Left lung (tissue), 14 donors: Measurements from ENCODE around the gene HOXB2. TPM values are rescaled to one million over a fixed set of nuclear protein-coding genes. Genes with fewer than 3 reads are reported as not detected.

ENCODE experiments used
- ATAC-seq: fragments of 200-7000 bp; cut with Tn5 transposase; one replicate; pipeline ENCODE4 v1.9.1; 2020; ENCODE audit warnings: moderate library complexity
- DNase-seq, 4 donors: peaks; one replicate each; pipeline ENCODE4 v3.0.0-alpha.2; 2013 to 2020
- H3K27ac ChIP-seq, 2 donors: fragments of 200-600 bp; sonication (generic) in 1 of 2; one replicate each; pipeline versions ENCODE4 v1.5.0 to v1.8.0; 2020 to 2021
- H3K27me3 ChIP-seq, 2 donors: fragments of 200-600 bp; sonication (generic) in 1 of 2; one replicate each; pipeline versions ENCODE4 v1.5.0 to v1.8.0; 2020 to 2021
- H3K36me3 ChIP-seq, 2 donors: fragments of 200-600 bp; sonication (generic) in 1 of 2; one replicate each; pipeline versions ENCODE4 v1.5.0 to v1.8.0; 2020 to 2021
- H3K4me1 ChIP-seq, 2 donors: fragments of 200-600 bp; one replicate each; pipeline ENCODE4 v1.8.0; 2021
- H3K4me3 ChIP-seq, 2 donors: fragments of 200-600 bp; sonication (generic) in 1 of 2; one replicate each; pipeline versions ENCODE4 v1.5.0 to v1.8.0; 2020 to 2021; ENCODE audit warnings: mild to moderate bottlenecking in 1 of 2
- H3K9me3 ChIP-seq, 2 donors: fragments of 200-600 bp; sonication (generic) in 1 of 2; one replicate each; pipeline versions ENCODE4 v1.5.0 to v1.8.0; 2020 to 2021
- intact Hi-C, 2 donors: fragments of 100-400 bp; cut with DNase I; formaldehyde crosslinking; loops; one replicate each; pipeline versions ENCODE4 v1.11.2 to v1.14.2; 2022
- long read RNA-seq, 12 donors: library from polyadenylated mRNA in 2 of 12; unstranded in 2 of 12; transcript quantifications; one replicate each; pipeline ENCODE4 v2.0.0 and lab custom pipeline, GENCODE V29; 2019 to 2026
- polyA plus RNA-seq, 6 donors: library from polyadenylated mRNA; unstranded; fragments of 120-200 nt; gene quantifications; one replicate each; pipeline ENCODE4 v1.2.1, GENCODE V29; 2013; ENCODE audit not compliant: insufficient read length in 6 of 6
- total RNA-seq, 2 donors: library from RNA; stranded (reverse); fragmentation: NEBNext Ultra II Directional; extraction: Animal tissue kit (Norgen Biotek cat#: 25700); gene quantifications; one replicate each; pipeline ENCODE4 v1.2.1, GENCODE V29; 2021
- TF ChIP-seq, protein P1 (sequence below), 2 donors: fragments of 200-600 bp; sonication (generic) in 1 of 2; IDR thresholded peaks; one replicate each; pipeline versions ENCODE4 v1.5.0 to v1.8.0; 2021; ENCODE audit warnings: antibody characterized with exemption in 2 of 2
- donor health status: DM: no; HTN: yes; CAD: no.
- donor health status: DM: no; HTN: no; CAD: no.

HOXB2 gene
- 10 to 100 TPM in 1 of 2 donors, 1 to 10 TPM in 1; 9.7 to 11.8 TPM for total RNA-seq
- 10 to 100 TPM; 24.0 to 33.6 (median 25.8) TPM for polyA plus RNA-seq
- long read RNA-seq, donor 1, transcript HOXB2-201 (2 exons, 1,562 nt): major isoform, 21 of 27 reads
- long read RNA-seq, donor 1, partial matches to known transcripts: 0 of 27 reads
- long read RNA-seq, donor 1, other reads (novel, unspliced or antisense): 5 of 27 reads
- long read RNA-seq, donor 2, transcript HOXB2-201 (2 exons, 1,562 nt): major isoform, 21 of 21 reads
- long read RNA-seq, donor 2, partial matches to known transcripts: 0 of 21 reads
- long read RNA-seq, donor 2, other reads (novel, unspliced or antisense): 0 of 21 reads
- long read RNA-seq, donor 3, transcript HOXB2-201 (2 exons, 1,562 nt): major isoform, 20 of 20 reads
- long read RNA-seq, donor 3, partial matches to known transcripts: 0 of 20 reads
- long read RNA-seq, donor 3, other reads (novel, unspliced or antisense): 0 of 20 reads
- long read RNA-seq, donor 4, partial matches to known transcripts: 1 of 10 reads
- long read RNA-seq, donor 4, other reads (novel, unspliced or antisense): 5 of 10 reads
- long read RNA-seq, donor 5, transcript HOXB2-201 (2 exons, 1,562 nt): major isoform, 12 of 12 reads
- long read RNA-seq, donor 5, partial matches to known transcripts: 0 of 12 reads
- long read RNA-seq, donor 5, other reads (novel, unspliced or antisense): 0 of 12 reads
- long read RNA-seq, donor 6, transcript HOXB2-201 (2 exons, 1,562 nt): major isoform, 12 of 12 reads
- long read RNA-seq, donor 6, partial matches to known transcripts: 0 of 12 reads
- long read RNA-seq, donor 6, other reads (novel, unspliced or antisense): 0 of 12 reads
- long read RNA-seq, donor 7, partial matches to known transcripts: 0 of 3 reads
- long read RNA-seq, donor 7, other reads (novel, unspliced or antisense): 0 of 3 reads
- long read RNA-seq, donor 8, transcript HOXB2-201 (2 exons, 1,562 nt): major isoform, 9 of 9 reads
- long read RNA-seq, donor 8, partial matches to known transcripts: 0 of 9 reads
- long read RNA-seq, donor 8, other reads (novel, unspliced or antisense): 0 of 9 reads
- long read RNA-seq, donor 9: 0 reads
- long read RNA-seq, donor 10, transcript HOXB2-201 (2 exons, 1,562 nt): major isoform, 6 of 7 reads
- long read RNA-seq, donor 10, partial matches to known transcripts: 0 of 7 reads
- long read RNA-seq, donor 10, other reads (novel, unspliced or antisense): 1 of 7 reads
- long read RNA-seq, donor 11: 0 reads
- long read RNA-seq, donor 12, transcript HOXB2-201 (2 exons, 1,562 nt): major isoform, 6 of 6 reads
- long read RNA-seq, donor 12, partial matches to known transcripts: 0 of 6 reads
- long read RNA-seq, donor 12, other reads (novel, unspliced or antisense): 0 of 6 reads

DNA sequence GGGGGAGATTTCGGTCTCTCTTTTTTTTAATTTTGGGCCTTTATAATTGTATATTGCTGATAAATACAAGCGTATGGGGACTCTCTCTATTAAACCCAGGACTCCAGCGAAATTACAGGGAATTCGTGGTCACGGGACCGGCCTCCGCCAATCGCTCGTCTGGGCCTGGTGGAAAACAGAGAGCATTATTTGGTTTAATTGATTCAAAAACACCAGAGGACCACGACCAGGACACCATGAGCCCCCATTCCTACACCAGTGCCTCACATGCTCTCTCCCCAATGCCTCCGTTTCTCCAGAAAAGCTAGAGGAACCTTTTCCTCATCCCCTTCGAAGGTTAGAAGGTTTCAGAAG is at the start of gene HOXB2:
Gene HOXB2, minus strand, starts transcription at position 88 of the 354 bp plus-strand sequence. CDS start 198 bp downstream, outside the sequence.
- Histone ChIP-seq H3K27me3 (peaks cover 29 to 100% of the 10 kb centered on the region in 2 donors), H3K9me3 (no peaks in the 10 kb centered on the region), H3K27ac (peak within 1 kb of the TSS; percentile 82 to 89), H3K36me3 (no peaks in the 10 kb centered on the region), H3K4me1 (peaks cover 0 to 22% of the 10 kb centered on the region in 2 donors), H3K4me3 (peak within 1 kb of the TSS; percentile 51 to 63)
- TF ChIP-seq, protein P1, sequence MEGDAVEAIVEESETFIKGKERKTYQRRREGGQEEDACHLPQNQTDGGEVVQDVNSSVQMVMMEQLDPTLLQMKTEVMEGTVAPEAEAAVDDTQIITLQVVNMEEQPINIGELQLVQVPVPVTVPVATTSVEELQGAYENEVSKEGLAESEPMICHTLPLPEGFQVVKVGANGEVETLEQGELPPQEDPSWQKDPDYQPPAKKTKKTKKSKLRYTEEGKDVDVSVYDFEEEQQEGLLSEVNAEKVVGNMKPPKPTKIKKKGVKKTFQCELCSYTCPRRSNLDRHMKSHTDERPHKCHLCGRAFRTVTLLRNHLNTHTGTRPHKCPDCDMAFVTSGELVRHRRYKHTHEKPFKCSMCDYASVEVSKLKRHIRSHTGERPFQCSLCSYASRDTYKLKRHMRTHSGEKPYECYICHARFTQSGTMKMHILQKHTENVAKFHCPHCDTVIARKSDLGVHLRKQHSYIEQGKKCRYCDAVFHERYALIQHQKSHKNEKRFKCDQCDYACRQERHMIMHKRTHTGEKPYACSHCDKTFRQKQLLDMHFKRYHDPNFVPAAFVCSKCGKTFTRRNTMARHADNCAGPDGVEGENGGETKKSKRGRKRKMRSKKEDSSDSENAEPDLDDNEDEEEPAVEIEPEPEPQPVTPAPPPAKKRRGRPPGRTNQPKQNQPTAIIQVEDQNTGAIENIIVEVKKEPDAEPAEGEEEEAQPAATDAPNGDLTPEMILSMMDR (IDR thresholded peaks at IDR 0.05): no peak
- no peak for DNase-seq
- intact Hi-C loops: no loop called here
- ATAC-seq: no peak

DNA sequence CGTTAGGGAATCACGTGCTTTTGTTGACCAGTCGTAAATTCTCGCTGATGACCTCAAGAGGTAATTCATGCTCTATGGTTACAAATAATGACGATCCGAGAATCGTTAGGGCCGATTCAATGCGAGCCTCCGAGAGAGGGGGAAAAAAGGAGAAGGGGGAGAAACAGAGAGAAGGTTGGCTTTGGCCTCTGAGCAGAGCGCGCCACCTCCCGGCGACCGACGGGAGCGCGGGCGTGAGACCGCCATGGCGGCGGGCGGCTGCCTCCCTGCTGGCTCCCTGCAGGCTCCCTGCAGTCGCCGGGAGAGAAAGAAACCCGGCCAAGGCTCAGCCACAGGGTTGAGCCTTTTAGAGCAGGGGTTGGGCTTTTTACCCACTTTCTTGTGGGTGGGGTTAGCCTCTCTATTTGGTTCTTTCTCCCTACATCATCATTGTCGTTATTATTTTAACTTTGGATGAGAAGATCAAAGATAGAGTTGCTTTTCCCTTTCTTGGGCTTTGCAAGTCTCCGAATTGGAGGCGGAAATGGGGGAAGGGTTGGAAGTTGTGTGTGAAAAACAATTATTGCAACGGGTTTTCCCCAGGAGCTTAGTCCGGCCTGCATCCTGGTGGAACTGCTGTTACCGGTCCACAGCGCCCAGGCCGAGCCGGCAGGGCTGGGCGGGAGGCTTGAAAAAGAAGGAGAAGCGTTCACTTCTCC is 49.1 kb upstream of the HOXB2 start:
- H3K27me3 ChIP-seq: peaks cover 62 to 100% of the 10 kb centered on the region in 2 donors
- intact Hi-C loops: loop anchor here in 1 of 2 donors (5.0 to 10.0 kb wide), 2 partner anchors 102 to 249 kb away; no protein-coding TSS in a partner anchor
- H3K4me1 ChIP-seq: peaks cover 12 to 36% of the 10 kb centered on the region in 2 donors
- H3K36me3 ChIP-seq: no peaks in the 10 kb centered on the region
- DNase-seq: peak; percentile 72 to 97 (median 92)
- H3K27ac ChIP-seq: peak overlapping the region; percentile 42 to 90
- TF ChIP-seq, protein P1 (IDR thresholded peaks at IDR 0.05): peak; percentile 84 to 92
- no peak overlapping the region for H3K4me3 ChIP-seq
- H3K9me3 ChIP-seq: no peaks in the 10 kb centered on the region
- peak; percentile 77 for ATAC-seq

DNA sequence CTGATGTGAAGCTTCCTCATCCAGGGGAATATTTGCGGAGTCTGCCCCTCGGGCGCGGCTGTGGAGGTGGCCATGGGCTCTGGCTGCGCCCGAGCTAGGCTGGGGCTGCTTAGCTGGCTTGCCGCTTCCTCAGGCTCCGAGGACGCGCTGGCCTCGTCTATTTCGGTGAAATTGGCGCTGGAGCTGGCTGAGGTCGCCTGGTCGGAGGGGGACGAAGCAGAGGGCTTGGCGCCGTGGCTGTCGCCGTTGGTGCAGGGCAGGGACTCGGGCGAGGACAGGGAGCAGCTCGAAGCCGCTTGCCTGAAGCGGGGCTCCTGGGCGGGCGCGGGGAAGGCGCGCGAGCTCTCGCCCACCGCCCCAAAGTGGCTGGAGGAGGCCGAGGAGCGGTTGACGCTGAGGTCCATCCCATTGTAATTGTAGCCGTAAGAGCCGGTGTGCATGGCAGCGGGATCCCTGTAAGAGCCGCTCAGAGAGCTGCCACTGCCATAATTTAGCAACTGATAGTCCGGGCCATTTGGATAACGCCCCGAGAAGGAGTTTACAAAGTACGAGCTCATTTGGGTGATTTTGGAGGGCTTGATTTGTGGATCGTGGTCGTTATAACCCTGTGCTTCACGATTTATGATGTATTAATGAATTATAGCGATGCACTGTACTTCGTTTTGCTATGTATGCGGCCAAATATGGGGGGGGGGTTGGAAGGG is 48.4 kb upstream of the HOXB2 start, which contains the start of gene HOXB5:
Gene HOXB5, minus strand, starts transcription at position 654 of the 704 bp plus-strand sequence. Its CDS starts 97 bp downstream, at position 557.
- peak within 1 kb of the TSS; percentile 76 to 90 for H3K27ac ChIP-seq
- DNase-seq (no peak), ATAC-seq (peak; percentile 4)
- intact Hi-C loops: loop anchor here in 1 of 2 donors (5.0 to 10.0 kb wide), 2 partner anchors 101 to 248 kb away; no protein-coding TSS in a partner anchor
- no peaks in the 10 kb centered on the region for H3K9me3 ChIP-seq
- H3K36me3 ChIP-seq: no peaks in the 10 kb centered on the region
- H3K4me3 ChIP-seq: peak within 1 kb of the TSS; percentile 25 to 32
- H3K27me3 ChIP-seq: peaks cover 70 to 100% of the 10 kb centered on the region in 2 donors
- H3K4me1 ChIP-seq: peaks cover 12 to 35% of the 10 kb centered on the region in 2 donors
- TF ChIP-seq, protein P1 (IDR thresholded peaks at IDR 0.05): no peak

DNA sequence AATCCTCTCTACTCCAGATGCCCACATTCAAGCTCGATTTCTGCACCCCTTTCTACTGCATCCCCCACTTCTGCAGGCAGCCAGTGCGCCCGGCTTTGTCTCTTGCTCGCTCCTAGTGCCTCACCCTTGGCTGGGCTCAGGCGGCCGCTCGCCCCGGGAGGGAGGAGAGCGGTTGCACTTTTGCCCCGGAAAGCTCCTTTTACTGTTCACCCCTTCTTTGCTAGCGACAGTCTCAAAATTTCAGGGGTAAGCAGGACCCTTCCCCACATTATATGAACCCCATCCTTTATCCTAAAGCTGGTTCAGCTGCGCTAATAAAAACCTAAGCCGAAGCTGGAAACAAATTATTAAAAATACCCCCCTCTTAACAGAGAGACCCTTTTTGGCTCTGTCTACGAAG is 47.7 kb upstream of the HOXB2 start:
- intact Hi-C loops: loop anchor here in 1 of 2 donors (5.0 to 10.0 kb wide), 2 partner anchors 100 to 248 kb away; no protein-coding TSS in a partner anchor
- Histone ChIP-seq H3K9me3 (no peaks in the 10 kb centered on the region), H3K4me1 (peaks cover 12 to 35% of the 10 kb centered on the region in 2 donors), H3K4me3 (peak overlapping the region; percentile 25 to 32), H3K27ac (peak overlapping the region; percentile 76 to 90), H3K36me3 (no peaks in the 10 kb centered on the region), H3K27me3 (peaks cover 64 to 100% of the 10 kb centered on the region in 2 donors)
- ATAC-seq (no peak), DNase-seq (no peak)
- TF ChIP-seq, protein P1 (IDR thresholded peaks at IDR 0.05): no peak
